Brain pericyte (primary cell): ENCODE results near the gene HPD.
"Not testable (repeated sequence)": the region's sequence is repeated elsewhere in the genome, so short reads cannot be mapped to it uniquely, and the experiment has no call there.

ENCODE experiments used
- DNase-seq: peaks from one replicate; pipeline ENCODE4 v3.0.0-alpha.2; 2012; ENCODE audit warnings: low read depth, low spot score

The HPD gene

GRCh38 chr12:121866331-121866730 lies 7.7 kb upstream of the HPD start:
- DNase-seq, result no peak

- DNase-seq, result no peak
These were observed 3.1 kb upstream of the HPD start for GRCh38 chr12:121861636-121862254.

GRCh38 chr12:121860699-121861098 lies 2.0 kb upstream of the HPD start:
- not testable (repeated sequence) for DNase-seq

- no peak for DNase-seq
These were observed 1.6 kb upstream of the HPD start for GRCh38 chr12:121860257-121860656.

- no peak for DNase-seq
These were observed 369 bp downstream of the HPD start for GRCh38 chr12:121858318-121858661.

GRCh38 chr12:121857322-121858246 lies 1.1 kb downstream of the HPD start:
- no peak for DNase-seq

GRCh38 chr12:121852392-121852791 lies 6.3 kb downstream of the HPD start:
- not testable (repeated sequence) for DNase-seq

GRCh38 chr12:121849665-121850064 lies 9.0 kb downstream of the HPD start:
- no peak for DNase-seq

- no peak for DNase-seq
These were observed 9.4 kb downstream of the HPD start for GRCh38 chr12:121849211-121849610.

GRCh38 chr12:121845701-121846100 lies 13.0 kb downstream of the HPD start:
- no peak for DNase-seq

- DNase-seq, result no peak
These were observed 15.2 kb downstream of the HPD start for GRCh38 chr12:121843236-121843982.

- DNase-seq, result no peak
These were observed 18.5 kb downstream of the HPD start for GRCh38 chr12:121839993-121840761.

GRCh38 chr12:121839106-121839992 lies 19.3 kb downstream of the HPD start:
- peak; percentile 90 for DNase-seq

GRCh38 chr12:121838126-121838525 lies 20.5 kb downstream of the HPD start:
- no peak for DNase-seq

- DNase-seq, result no peak
These were observed 21.0 kb downstream of the HPD start for GRCh38 chr12:121837680-121838079.

- DNase-seq, result no peak
These were observed 27.0 kb downstream of the HPD start for GRCh38 chr12:121831571-121832245.

- DNase-seq, result no peak
These were observed 27.9 kb downstream of the HPD start for GRCh38 chr12:121830588-121831265.

GRCh38 chr12:121830134-121830533 lies 28.5 kb downstream of the HPD start:
- DNase-seq, result no peak

GRCh38 chr12:121829250-121829918 lies 29.3 kb downstream of the HPD start:
- DNase-seq, result no peak
